HL-60 (cell line): ENCODE results near the gene ALG10B.

ENCODE experiments used
- DNase-seq, 2 experiments: peaks; one replicate each; pipeline ENCODE4 v3.0.0-alpha.2; 2010 to 2020; ENCODE audit warnings: low read depth in 1 of 2, low spot score in 1 of 2
- H3K27ac ChIP-seq: fragments of 250-450 bp; sonication (Bioruptor Pico); replicated peaks from 2 replicates; pipeline ENCODE4 v1.5.1; 2020; ENCODE audit warnings: mild to moderate bottlenecking, moderate library complexity
- H3K27me3 ChIP-seq: fragments of 250-450 bp; sonication (Bioruptor Pico); 2 replicates; pipeline ENCODE4 v1.5.1; 2021; ENCODE audit warnings: mild to moderate bottlenecking, moderate library complexity; ENCODE audit not compliant: insufficient read depth, poor library complexity, severe bottlenecking
- H3K4me3 ChIP-seq: replicated peaks from 2 replicates; pipeline ENCODE4 v1.5.1; 2011; ENCODE audit warnings: mild to moderate bottlenecking, control low read depth, low read length; ENCODE audit not compliant: insufficient read depth
- CTCF ChIP-seq: IDR thresholded peaks from one replicate; pipeline ENCODE4 v1.5.1; 2011; ENCODE audit warnings: low read length, control low read depth, inconsistent platforms; ENCODE audit not compliant: insufficient read depth
- GABPA ChIP-seq: IDR thresholded peaks from 2 replicates; pipeline ENCODE4 v1.6.1; 2012; ENCODE audit warnings: low read depth
- POLR2AphosphoS5 ChIP-seq: IDR thresholded peaks from 2 replicates; pipeline ENCODE4 v1.6.1; 2012; ENCODE audit warnings: low read depth
- REST ChIP-seq: IDR thresholded peaks from 2 replicates; pipeline ENCODE4 v1.6.1; 2012; ENCODE audit warnings: low read depth; ENCODE audit not compliant: insufficient replicate concordance
- SPI1 ChIP-seq: IDR thresholded peaks from 2 replicates; pipeline ENCODE4 v1.6.1; 2012; ENCODE audit warnings: low read depth, mild to moderate bottlenecking, borderline replicate concordance
- long read RNA-seq: library from polyadenylated mRNA; unstranded; transcript quantifications from one replicate; pipeline ENCODE4 v2.0.0, GENCODE V29; 2020

The ALG10B gene
- long read RNA-seq, full-length matches to known transcripts = 12 of 18 reads
- long read RNA-seq, partial matches to known transcripts = 1 of 18 reads
- long read RNA-seq, other reads (novel, unspliced or antisense) = 5 of 18 reads

- H3K4me3 ChIP-seq = peak within 1 kb of the TSS; percentile 72
- H3K27ac ChIP-seq = peak within 1 kb of the TSS; percentile 85
- TF ChIP-seq GABPA = peak; percentile 97
- TF ChIP-seq POLR2AphosphoS5 = peak; percentile 78
- TF ChIP-seq CTCF = peak; percentile 9
- no peak for TF ChIP-seq REST
- no peak for TF ChIP-seq SPI1
- H3K27me3 ChIP-seq = no peaks in the 10 kb centered on the region
- peak; percentile 80 to 95 for DNase-seq
Measured at GRCh38 chr12:38316391-38317129, at the start of gene ALG10B. Gene ALG10B (plus strand): TSS chr12:38316774. CDS start chr12:38316894, 120 bp downstream.

GRCh38 chr12:38268612-38269011 lies 48.0 kb upstream of the ALG10B start:
- H3K27me3 ChIP-seq = no peaks in the 10 kb centered on the region
- H3K4me3 ChIP-seq = no peak overlapping the region
- H3K27ac ChIP-seq = no peak overlapping the region
- DNase-seq = no peak
- no peak for TF ChIP-seq GABPA
- no peak for TF ChIP-seq REST
- TF ChIP-seq CTCF = no peak
- TF ChIP-seq SPI1 = no peak
- no peak for TF ChIP-seq POLR2AphosphoS5

GRCh38 chr12:38269897-38270296 lies 46.7 kb upstream of the ALG10B start:
- H3K4me3 ChIP-seq = no peak overlapping the region
- no peak for TF ChIP-seq REST
- no peak for TF ChIP-seq CTCF
- no peak for TF ChIP-seq POLR2AphosphoS5
- TF ChIP-seq SPI1 = no peak
- TF ChIP-seq GABPA = no peak
- no peaks in the 10 kb centered on the region for H3K27me3 ChIP-seq
- no peak overlapping the region for H3K27ac ChIP-seq
- DNase-seq = no peak
